Heart right ventricle (tissue), 16 donors: ENCODE data around the gene TRERF1. TPM values are rescaled to one million over a fixed set of nuclear protein-coding genes. Genes with fewer than 3 reads are reported as not detected.

Experiments used
- ATAC-seq, 8 donors: fragments of 200-7000 bp; cut with Tn5 transposase; one replicate each; pipeline ENCODE4 v1.9.1; 2020; ENCODE audit warnings: mild to moderate bottlenecking in 8 of 8, moderate library complexity in 8 of 8, moderate number of reproducible peaks in 1 of 8
- DNase-seq, 2 donors: peaks; one replicate each; pipeline ENCODE4 v3.0.0-alpha.2; 2020
- H3K27ac ChIP-seq, 10 donors: fragments of 200-600 bp; sonication (generic) in 2 of 10; one replicate each; pipeline versions ENCODE4 v1.5.0 to v1.8.0; 2020 to 2022; ENCODE audit warnings: mild to moderate bottlenecking in 3 of 10
- H3K27me3 ChIP-seq, 7 donors: fragments of 200-600 bp; one replicate each; pipeline ENCODE4 v1.8.0; 2021 to 2022; ENCODE audit warnings: mild to moderate bottlenecking in 2 of 7
- H3K36me3 ChIP-seq, 9 donors: fragments of 200-600 bp; sonication (generic) in 1 of 9; one replicate each; pipeline versions ENCODE4 v1.5.0 to v1.8.0; 2020 to 2022; ENCODE audit warnings: mild to moderate bottlenecking in 2 of 9
- H3K4me1 ChIP-seq, 9 donors: fragments of 200-600 bp; sonication (generic) in 1 of 9; one replicate each; pipeline versions ENCODE4 v1.5.0 to v1.8.0; 2020 to 2022; ENCODE audit warnings: mild to moderate bottlenecking in 4 of 9
- H3K4me3 ChIP-seq, 10 donors: fragments of 200-600 bp; sonication (generic) in 2 of 10; one replicate each; pipeline versions ENCODE4 v1.5.0 to v1.8.0; 2020 to 2022; ENCODE audit warnings: mild to moderate bottlenecking in 7 of 10, moderate library complexity in 2 of 10
- H3K9me3 ChIP-seq, 11 donors: fragments of 200-600 bp in 10 of 11; sonication (generic) in 2 of 11; one replicate each; pipeline versions ENCODE4 v1.5.0 to v1.8.0; 2013 to 2022; ENCODE audit warnings: mild to moderate bottlenecking in 2 of 11, control low read depth in 1 of 11, moderate library complexity in 1 of 11
- CTCF ChIP-seq, 9 donors: fragments of 200-600 bp; sonication (generic) in 2 of 9; IDR thresholded peaks; one replicate each; pipeline versions ENCODE4 v1.5.0 to v1.8.0; 2021 to 2022; ENCODE audit warnings: antibody characterized with exemption in 9 of 9, mild to moderate bottlenecking in 5 of 9, moderate library complexity in 1 of 9
- WGBS, 2 donors: extraction: QIAGEN DNeasy Blood & Tissue Kit; methylation state at CpG; one replicate each; pipeline ENCODE4 v1.1.7; 2013; ENCODE audit warnings: inconsistent platforms in 1 of 2; 5-methylcytosine and 5-hydroxymethylcytosine counted together
- intact Hi-C, 10 donors: fragments of 100-400 bp; cut with DNase I; formaldehyde crosslinking; loops; one replicate each; pipeline versions ENCODE4 v1.11.1 to v1.14.2; 2022
- polyA plus RNA-seq, 2 donors: library from polyadenylated mRNA; stranded (reverse); fragments of 200-250 nt; gene quantifications; one replicate each; pipeline ENCODE4 v1.2.3, GENCODE V29; 2013
- total RNA-seq, 10 donors: library from RNA; stranded (reverse); fragmentation: NEBNext Ultra II Directional in 3 of 10; extraction: Animal tissue kit (Norgen Biotek cat#: 25700) in 3 of 10; gene quantifications; one replicate each; pipeline versions ENCODE4 v1.2.1 to v1.2.4, GENCODE V29; 2021 to 2023
- donor health status: Arrhythmogenic right ventricular cardiomyopathy.
- donor health status: ischemic (EF 13 %, LVEDD 7.1; RV severe dilation, severe dysfunction).
- donor health status: healthy with polysubstance abuse.
- donor health status: DM: no; HTN: yes; CAD: no.
- donor health status: DM: no; HTN: no; CAD: no.
- donor health status: ischemic (EF 25% LVEDD 6.9; RV normal size, moderate dysfunction).
- donor health status: ischemic (EF 25% LVEDD 5.7; RV mildly dilated, moderate dysfunction).
- donor health status: healthy.
- donor health status: DM: yes; HTN: yes; CAD: no.
- donor health status: Ischemic cardiomyopathy.
- donor health status: ischemic (EF 35%, LVEDD 5.7; RV mildly dilated, moderate dysfunction).
- donor health status: nonischemic (EF 11% LVEDD 7.7; RV severe dilation, severe dysfunction).
- donor health status: DM: yes; HTN: yes; CAD: no.
- donor health status: PGD.
- donor health status: ischemic (EF 29% LVEDD 5.4; RV normal size, mild dysfunction).
- donor health status: nonischemic (EF 23%, LVEDD 6.1; RV moderate dilation, normal function).

The TRERF1 gene
- total and polyA plus RNA-seq, 12 donors, result 0.75 to 2.8 (median 1.6) TPM

GRCh38 chr6:42314571-42315258, 137.0 kb downstream of the TRERF1 start:
- peak overlapping the region in 2 of 10 donors; percentile 45 to 55 for H3K27ac ChIP-seq
- ATAC-seq (no peak), DNase-seq (no peak)
- H3K27me3 ChIP-seq, result no peaks in the 10 kb centered on the region
- intact Hi-C loops, result no loop called here
- no peak for TF ChIP-seq CTCF (IDR thresholded peaks at IDR 0.05)
- peaks cover 0 to 55% (median 13%) of the 10 kb centered on the region in 9 donors for H3K4me1 ChIP-seq
- H3K9me3 ChIP-seq, result no peaks in the 10 kb centered on the region
- no peaks in the 10 kb centered on the region for H3K36me3 ChIP-seq
- WGBS, 2 donors, result 92% methylated on average over 10 of the region's 10 CpGs
- no peak overlapping the region for H3K4me3 ChIP-seq

GRCh38 chr6:42313941-42314570, 137.7 kb downstream of the TRERF1 start:
- no peak for ATAC-seq
- no peak for TF ChIP-seq CTCF (IDR thresholded peaks at IDR 0.05)
- peak in 1 of 2 donors; percentile 19 for DNase-seq
- WGBS, 2 donors, result 68 to 70% methylated on average over 9 of the region's 9 CpGs
- no peaks in the 10 kb centered on the region for H3K36me3 ChIP-seq
- H3K27me3 ChIP-seq, result no peaks in the 10 kb centered on the region
- no peak overlapping the region for H3K4me3 ChIP-seq
- peak overlapping the region in 6 of 10 donors; percentile 25 to 58 (median 50) for H3K27ac ChIP-seq
- H3K9me3 ChIP-seq, result no peaks in the 10 kb centered on the region
- H3K4me1 ChIP-seq, result peaks cover 0 to 55% (median 13%) of the 10 kb centered on the region in 9 donors
- intact Hi-C loops, result no loop called here

GRCh38 chr6:42313038-42313437, 138.7 kb downstream of the TRERF1 start:
- DNase-seq (no peak), ATAC-seq (no peak)
- H3K36me3 ChIP-seq, result no peaks in the 10 kb centered on the region
- intact Hi-C loops, result no loop called here
- peaks cover 0 to 49% (median 13%) of the 10 kb centered on the region in 9 donors for H3K4me1 ChIP-seq
- WGBS, 2 donors, result 53 to 55% methylated on average over 6 of the region's 6 CpGs
- H3K9me3 ChIP-seq, result no peaks in the 10 kb centered on the region
- TF ChIP-seq CTCF (IDR thresholded peaks at IDR 0.05), result no peak
- no peak overlapping the region for H3K4me3 ChIP-seq
- H3K27me3 ChIP-seq, result no peaks in the 10 kb centered on the region
- H3K27ac ChIP-seq, result peak overlapping the region in 7 of 10 donors; percentile 1 to 58 (median 35)

- Histone ChIP-seq H3K4me3 (no peak overlapping the region), H3K27ac (no peak overlapping the region), H3K36me3 (no peaks in the 10 kb centered on the region), H3K9me3 (no peaks in the 10 kb centered on the region), H3K4me1 (peaks cover 0 to 3% (median 0%) of the 10 kb centered on the region in 9 donors), H3K27me3 (no peaks in the 10 kb centered on the region)
- DNase-seq, result no peak
- intact Hi-C loops, result no loop called here
- WGBS, 2 donors, result 69 to 74% methylated on average over 2 of the region's 2 CpGs
- no peak for ATAC-seq
- TF ChIP-seq CTCF (IDR thresholded peaks at IDR 0.05), result no peak
These were observed 144.6 kb downstream of the TRERF1 start for GRCh38 chr6:42307141-42307470.
